Stimulated activated memory B cell treated with anti-CD40 and anti-IgM and Interleukin-4, amounts not matched to agents 10 μg/mL and 1 μg/mL and 100 μg/mL, for 72 hours (primary cell): ENCODE results near the gene WBP1.
"Not testable (repeated sequence)": the region's sequence is repeated elsewhere in the genome, so short reads cannot be mapped to it uniquely, and the experiment has no call there.

ENCODE experiments used
- ATAC-seq: fragments of 150-1000 bp; cut with Tn5 transposase; 2 replicates; pipeline ENCODE4 v1.10.0; 2021
- H3K27ac Mint-ChIP-seq: one replicate; pipeline ENCODE4 v1.8.0; 2022; ENCODE audit warnings: mild to moderate bottlenecking, mixed read lengths
- H3K27me3 Mint-ChIP-seq: one replicate; pipeline ENCODE4 v1.8.0; 2022; ENCODE audit warnings: mixed read lengths
- H3K36me3 Mint-ChIP-seq: one replicate; pipeline ENCODE4 v1.8.0; 2022; ENCODE audit warnings: mixed read lengths
- H3K4me1 Mint-ChIP-seq: one replicate; pipeline ENCODE4 v1.8.0; 2022; ENCODE audit warnings: mixed read lengths
- H3K4me3 Mint-ChIP-seq: one replicate; pipeline ENCODE4 v1.8.0; 2022; ENCODE audit warnings: mild to moderate bottlenecking, moderate library complexity, mixed read lengths
- H3K9me3 Mint-ChIP-seq: one replicate; pipeline ENCODE4 v1.8.0; 2022; ENCODE audit warnings: mixed read lengths

Gene WBP1

DNA sequence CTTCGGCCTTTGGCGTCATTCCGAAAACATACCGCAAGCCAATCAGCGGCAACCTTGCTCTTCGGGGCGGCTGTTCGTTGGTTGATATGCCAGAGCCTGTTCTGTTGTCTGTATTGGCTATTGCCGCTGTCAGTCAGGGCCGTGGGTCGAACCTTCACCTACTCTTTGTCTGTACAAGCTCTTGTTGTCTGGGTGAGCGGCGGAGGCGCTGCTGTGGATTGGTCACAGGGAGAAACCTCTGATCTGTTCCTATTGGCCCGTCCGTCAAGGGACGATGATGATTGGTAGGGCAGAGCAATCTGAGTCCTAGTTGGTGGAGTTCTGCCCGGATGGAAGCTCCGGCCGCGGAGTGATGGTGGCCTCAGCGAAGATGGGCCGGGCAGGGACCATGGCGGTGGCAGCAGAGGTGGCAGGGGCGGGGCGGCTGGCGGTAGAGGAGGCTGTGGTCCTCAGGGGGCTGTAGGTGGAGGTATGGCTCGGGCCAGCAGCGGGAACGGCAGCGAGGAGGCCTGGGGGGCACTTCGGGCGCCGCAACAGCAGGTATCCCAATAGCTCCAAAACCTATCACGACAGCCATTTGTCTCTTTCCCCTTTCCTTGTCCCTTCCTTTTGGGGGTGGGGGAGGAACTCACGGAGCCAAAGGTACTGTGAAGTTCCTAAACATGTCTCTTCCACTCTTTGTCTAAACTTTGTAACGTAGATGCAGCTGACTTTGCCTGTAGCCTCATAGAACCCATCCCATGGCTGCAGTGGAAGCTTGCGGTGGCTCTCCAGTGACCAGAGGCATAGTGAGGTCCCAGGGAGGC lies at the start of gene WBP1:
Gene WBP1 (plus strand): TSS at position 307 of the 806 bp plus-strand sequence. CDS start 165 bp downstream, at position 472.
- Mint-ChIP-seq H3K4me1 (peaks cover 64% of the 10 kb centered on the region), H3K27me3 (no peaks in the 10 kb centered on the region), H3K27ac (peak within 1 kb of the TSS; percentile 96), H3K4me3 (peak within 1 kb of the TSS; percentile 91), H3K9me3 (no peaks in the 10 kb centered on the region), H3K36me3 (peaks cover 44% of the 10 kb centered on the region)
- ATAC-seq = peak; percentile 95

GRCh38 chr2:74413001-74413698 lies 45.1 kb upstream of the WBP1 start:
- no peak for ATAC-seq
- Mint-ChIP-seq H3K27ac (peak overlapping the region; percentile 11), H3K9me3 (no peaks in the 10 kb centered on the region), H3K27me3 (no peaks in the 10 kb centered on the region), H3K4me3 (no peak overlapping the region), H3K36me3 (no peaks in the 10 kb centered on the region), H3K4me1 (peaks cover 36% of the 10 kb centered on the region)

- peak overlapping the region; percentile 78 for H3K4me3 Mint-ChIP-seq
- no peaks in the 10 kb centered on the region for H3K36me3 Mint-ChIP-seq
- peaks cover 39% of the 10 kb centered on the region for H3K4me1 Mint-ChIP-seq
- peak overlapping the region; percentile 11 for H3K27ac Mint-ChIP-seq
- no peak for ATAC-seq
- no peaks in the 10 kb centered on the region for H3K9me3 Mint-ChIP-seq
- no peaks in the 10 kb centered on the region for H3K27me3 Mint-ChIP-seq
These were observed 43.8 kb upstream of the WBP1 start for GRCh38 chr2:74414441-74414840.

GRCh38 chr2:74414881-74415761 lies 43.1 kb upstream of the WBP1 start:
- ATAC-seq = peak; percentile 67
- H3K36me3 Mint-ChIP-seq = no peaks in the 10 kb centered on the region
- H3K27me3 Mint-ChIP-seq = no peaks in the 10 kb centered on the region
- peak overlapping the region; percentile 78 for H3K4me3 Mint-ChIP-seq
- H3K27ac Mint-ChIP-seq = peak overlapping the region; percentile 11
- peaks cover 45% of the 10 kb centered on the region for H3K4me1 Mint-ChIP-seq
- no peaks in the 10 kb centered on the region for H3K9me3 Mint-ChIP-seq

- Mint-ChIP-seq H3K4me1 (peaks cover 53% of the 10 kb centered on the region), H3K36me3 (no peaks in the 10 kb centered on the region), H3K27ac (peak overlapping the region; percentile 11), H3K9me3 (no peaks in the 10 kb centered on the region), H3K4me3 (peak overlapping the region; percentile 78), H3K27me3 (no peaks in the 10 kb centered on the region)
- ATAC-seq = no peak
These were observed 42.4 kb upstream of the WBP1 start for GRCh38 chr2:74415762-74416395.

DNA sequence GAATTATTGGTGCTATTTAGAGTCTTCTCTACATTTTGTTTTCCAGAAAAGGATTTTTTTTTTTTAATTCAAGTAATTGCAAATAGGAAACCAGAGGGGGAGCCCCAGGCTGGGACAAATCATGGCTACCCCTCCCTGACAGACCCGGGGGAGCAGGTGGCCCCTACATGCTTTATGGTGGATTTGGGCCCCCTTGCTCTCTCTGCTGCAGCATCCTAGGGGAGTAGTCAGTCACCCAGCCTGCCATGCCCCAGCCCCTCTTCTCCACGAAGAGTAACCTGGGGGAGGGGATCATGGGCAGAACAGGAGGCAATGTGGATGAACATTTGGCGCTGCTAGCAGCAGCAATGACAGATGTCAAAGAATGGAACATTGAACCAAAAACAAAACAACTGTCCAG lies 41.5 kb upstream of the WBP1 start:
- H3K4me1 Mint-ChIP-seq = peaks cover 58% of the 10 kb centered on the region
- H3K9me3 Mint-ChIP-seq = no peaks in the 10 kb centered on the region
- no peaks in the 10 kb centered on the region for H3K27me3 Mint-ChIP-seq
- H3K4me3 Mint-ChIP-seq = no peak overlapping the region
- no peaks in the 10 kb centered on the region for H3K36me3 Mint-ChIP-seq
- H3K27ac Mint-ChIP-seq = peak overlapping the region; percentile 11
- no peak for ATAC-seq

GRCh38 chr2:74417197-74417596 lies 41.0 kb upstream of the WBP1 start:
- Mint-ChIP-seq H3K36me3 (no peaks in the 10 kb centered on the region), H3K27ac (peak overlapping the region; percentile 11), H3K9me3 (no peaks in the 10 kb centered on the region), H3K4me1 (peaks cover 61% of the 10 kb centered on the region), H3K27me3 (no peaks in the 10 kb centered on the region), H3K4me3 (no peak overlapping the region)
- no peak for ATAC-seq

DNA sequence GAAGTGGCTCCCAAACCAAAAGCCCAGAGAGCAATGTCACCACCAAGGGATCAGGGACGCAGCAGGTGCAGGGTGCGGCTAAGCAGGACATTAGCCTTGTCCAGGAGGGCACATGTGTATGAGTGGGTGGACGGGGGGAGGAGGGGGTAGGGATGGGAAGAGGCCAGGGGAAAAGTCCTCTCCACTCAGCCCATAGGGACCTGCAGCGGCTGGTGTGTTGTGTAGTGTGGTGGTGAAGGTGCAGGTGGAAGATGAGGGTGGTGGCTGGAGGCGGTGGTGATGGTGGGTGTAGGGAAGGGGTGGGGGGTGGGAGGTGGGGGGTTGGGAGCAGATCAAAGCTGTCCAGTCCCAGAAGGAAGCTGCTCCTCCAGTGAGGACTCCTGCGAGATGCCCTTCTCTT lies 40.5 kb upstream of the WBP1 start:
- no peaks in the 10 kb centered on the region for H3K36me3 Mint-ChIP-seq
- H3K9me3 Mint-ChIP-seq = no peaks in the 10 kb centered on the region
- no peak overlapping the region for H3K4me3 Mint-ChIP-seq
- no peak for ATAC-seq
- H3K27me3 Mint-ChIP-seq = no peaks in the 10 kb centered on the region
- H3K4me1 Mint-ChIP-seq = peaks cover 66% of the 10 kb centered on the region
- peak overlapping the region; percentile 11 for H3K27ac Mint-ChIP-seq

DNA sequence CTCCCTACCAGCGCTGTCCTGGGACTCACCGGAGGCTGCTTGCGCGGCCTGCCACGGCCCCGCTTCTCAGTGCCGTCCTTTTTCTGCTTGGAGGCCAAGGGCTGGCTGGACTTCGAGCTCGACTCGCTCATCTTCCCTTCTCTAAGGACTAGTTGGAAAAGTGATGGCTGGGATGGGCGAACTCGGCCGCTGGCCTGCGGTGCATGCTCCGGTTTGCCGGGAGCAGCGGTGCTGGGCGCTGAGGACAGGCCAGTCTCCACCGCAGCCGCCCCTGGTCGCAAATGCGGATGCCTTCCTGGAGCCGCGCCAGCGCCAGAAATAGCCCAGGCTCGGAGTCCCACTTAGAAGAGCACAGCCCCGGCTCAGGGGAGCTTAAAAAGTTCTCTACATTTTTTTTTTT lies 39.9 kb upstream of the WBP1 start:
- Mint-ChIP-seq H3K4me3 (no peak overlapping the region), H3K4me1 (peaks cover 68% of the 10 kb centered on the region), H3K27ac (peak overlapping the region; percentile 11), H3K36me3 (no peaks in the 10 kb centered on the region), H3K27me3 (no peaks in the 10 kb centered on the region), H3K9me3 (no peaks in the 10 kb centered on the region)
- no peak for ATAC-seq

- Mint-ChIP-seq H3K9me3 (no peaks in the 10 kb centered on the region), H3K4me3 (no peak overlapping the region), H3K27ac (peak overlapping the region; percentile 89), H3K4me1 (peaks cover 61% of the 10 kb centered on the region), H3K36me3 (peaks cover under 1% of the 10 kb centered on the region), H3K27me3 (no peaks in the 10 kb centered on the region)
- no peak for ATAC-seq
These were observed 38.9 kb upstream of the WBP1 start for GRCh38 chr2:74419345-74419744.

DNA sequence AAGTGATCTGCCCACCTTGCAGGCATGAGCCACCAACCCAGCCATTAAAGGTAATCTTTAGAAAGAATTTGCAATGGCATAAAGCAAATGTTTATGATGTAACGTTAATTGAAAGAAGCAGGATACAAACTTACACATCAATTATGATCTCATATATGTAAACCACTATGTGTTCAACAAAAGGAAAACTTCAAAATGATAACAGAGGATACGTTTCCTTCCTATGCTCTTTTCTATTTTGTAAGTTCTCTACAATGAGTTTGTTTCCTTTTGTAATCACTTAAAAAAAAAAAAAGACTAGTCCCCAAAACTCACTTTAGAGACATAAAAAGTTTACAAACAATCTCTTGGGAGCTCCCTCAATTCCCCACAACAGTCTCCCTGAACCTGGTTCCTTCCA lies 38.2 kb upstream of the WBP1 start:
- H3K36me3 Mint-ChIP-seq = peaks cover 7% of the 10 kb centered on the region
- peaks cover 57% of the 10 kb centered on the region for H3K4me1 Mint-ChIP-seq
- H3K27me3 Mint-ChIP-seq = no peaks in the 10 kb centered on the region
- peak overlapping the region; percentile 0 for H3K4me3 Mint-ChIP-seq
- no peaks in the 10 kb centered on the region for H3K9me3 Mint-ChIP-seq
- ATAC-seq = no peak
- peak overlapping the region; percentile 89 for H3K27ac Mint-ChIP-seq

DNA sequence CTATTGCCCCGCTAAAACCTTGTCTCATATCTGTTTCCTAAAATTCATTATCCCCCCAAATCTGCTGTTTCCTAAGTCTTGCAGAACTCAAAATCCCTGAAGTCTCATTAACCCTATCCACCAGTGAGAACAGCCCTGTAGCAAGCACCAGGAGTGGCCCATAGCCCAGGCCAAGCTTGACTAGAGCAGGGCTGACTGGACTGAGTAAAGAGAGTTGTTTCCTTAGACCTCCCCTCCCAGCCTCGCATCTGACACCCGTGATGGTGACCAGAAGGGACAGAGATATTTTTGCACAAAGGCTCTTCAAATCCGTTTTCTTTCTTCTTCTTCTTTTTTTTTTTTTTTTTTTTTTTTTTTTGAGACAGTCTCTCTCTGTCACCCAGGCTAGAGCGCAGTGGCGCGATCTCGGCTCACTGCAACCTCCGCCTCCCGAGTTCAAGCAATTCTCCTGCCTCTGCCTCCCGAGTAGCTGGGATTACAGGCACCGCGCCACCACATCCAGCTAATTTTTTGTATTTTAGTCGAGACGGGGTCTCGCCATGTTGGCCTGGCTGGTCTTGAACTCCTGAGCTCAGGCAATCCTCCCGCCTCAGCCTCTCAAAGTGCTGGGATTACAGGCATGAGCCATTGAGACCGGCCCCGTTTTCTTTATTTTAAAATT lies 37.7 kb upstream of the WBP1 start:
- Mint-ChIP-seq H3K4me1 (peaks cover 57% of the 10 kb centered on the region), H3K27ac (peak overlapping the region; percentile 89), H3K4me3 (peak overlapping the region; percentile 96), H3K36me3 (peaks cover 13% of the 10 kb centered on the region)
- not testable (repeated sequence) for ATAC-seq, H3K27me3 Mint-ChIP-seq, H3K9me3 Mint-ChIP-seq

GRCh38 chr2:74421221-74421870 lies 36.9 kb upstream of the WBP1 start, which contains the start of the genes C2orf81 and WDR54:
Gene C2orf81 (minus strand): TSS chr2:74421619. CDS start chr2:74421560, 59 bp downstream.
Gene WDR54 (plus strand): TSS chr2:74421730. CDS start chr2:74422154, 424 bp downstream.
- peaks cover 51% of the 10 kb centered on the region for H3K4me1 Mint-ChIP-seq
- H3K27me3 Mint-ChIP-seq = no peaks in the 10 kb centered on the region
- H3K4me3 Mint-ChIP-seq = peak within 1 kb of the TSS; percentile 96
- H3K27ac Mint-ChIP-seq = peak within 1 kb of the TSS; percentile 89
- H3K9me3 Mint-ChIP-seq = no peaks in the 10 kb centered on the region
- peak; percentile 98 for ATAC-seq
- H3K36me3 Mint-ChIP-seq = peaks cover 21% of the 10 kb centered on the region
